ENCODE data around the gene DENND2C.

GRCh38 chr1:114535401-114535800 is 134.4 kb downstream of the DENND2C start:
- no peak for TF ChIP-seq SUZ12 (IDR thresholded peaks at IDR 0.05; ENCODE audit: extremely low read depth, insufficient read depth, insufficient read length)
- no peak for TF ChIP-seq YY1 (IDR thresholded peaks at IDR 0.05; ENCODE audit: insufficient read depth, insufficient read length)

Data from NT2/D1 (cell line).